GDM1 (cell line): ENCODE results near the gene FAM174C.
A peak's percentile ranks its signal among the peaks of the same experiment; 100 is the strongest.
"Not testable (repeated sequence)": the region's sequence is repeated elsewhere in the genome, so short reads cannot be mapped to it uniquely, and the experiment has no call there.

Experiments used
- DNase-seq: peaks from one replicate; lab custom pipeline; 2025; lab: John Stamatoyannopoulos, UW

The FAM174C gene

GRCh38 chr19:1237027-1237659 lies 38.2 kb upstream of the FAM174C start:
- no peak for DNase-seq

GRCh38 chr19:1237754-1238368 lies 37.5 kb upstream of the FAM174C start, which contains the start of gene CBARP:
Gene CBARP (minus strand): TSS chr19:1238005. CDS start chr19:1236100, 1,905 bp downstream.
- no peak for DNase-seq

GRCh38 chr19:1238369-1239303 lies 36.7 kb upstream of the FAM174C start:
- no peak for DNase-seq

GRCh38 chr19:1239420-1239795 lies 35.9 kb upstream of the FAM174C start:
- DNase-seq, result no peak

- DNase-seq, result peak; percentile 90
These were observed 35.3 kb upstream of the FAM174C start for GRCh38 chr19:1239796-1240737.

- no peak for DNase-seq
These were observed 34.4 kb upstream of the FAM174C start for GRCh38 chr19:1240925-1241324.

- peak; percentile 92 for DNase-seq
These were observed 33.8 kb upstream of the FAM174C start, which contains the start of gene ATP5F1D for GRCh38 chr19:1241417-1242095. Gene ATP5F1D (plus strand): TSS chr19:1241751. CDS start chr19:1241851, 100 bp downstream.

- peak; percentile 65 for DNase-seq
These were observed 31.3 kb upstream of the FAM174C start for GRCh38 chr19:1243768-1244692.

- no peak for DNase-seq
These were observed 30.5 kb upstream of the FAM174C start for GRCh38 chr19:1244693-1245451.

GRCh38 chr19:1245494-1246264 lies 29.7 kb upstream of the FAM174C start:
- no peak for DNase-seq

- DNase-seq, result not testable (repeated sequence)
These were observed 28.9 kb upstream of the FAM174C start for GRCh38 chr19:1246265-1247087.

GRCh38 chr19:1247748-1248138 lies 27.6 kb upstream of the FAM174C start:
- DNase-seq, result no peak

- peak; percentile 59 for DNase-seq
These were observed 27.1 kb upstream of the FAM174C start, which contains the start of gene MIDN for GRCh38 chr19:1248139-1248785. Gene MIDN (plus strand): TSS chr19:1248583. CDS start chr19:1250297, 1,714 bp downstream.

- DNase-seq, result peak; percentile 77
These were observed 26.5 kb upstream of the FAM174C start for GRCh38 chr19:1248786-1249297.

- peak; percentile 93 for DNase-seq
These were observed 25.9 kb upstream of the FAM174C start for GRCh38 chr19:1249298-1249989.

GRCh38 chr19:1249990-1250436 lies 25.3 kb upstream of the FAM174C start:
- DNase-seq, result no peak
